Hepatocyte (in vitro differentiated cells): Measurements from ENCODE around the gene FYN.

Experiments used
- CTCF ChIP-seq: fragments of 200-600 bp; sonication (generic); IDR thresholded peaks from 2 replicates; pipeline ENCODE4 v1.5.1; 2016; ENCODE audit warnings: antibody characterized with exemption, mild to moderate bottlenecking; ENCODE audit not compliant: poor library complexity
- EZH2 ChIP-seq: fragments of 200-600 bp; sonication (generic); IDR thresholded peaks from 2 replicates; pipeline ENCODE4 v1.6.1; 2016; ENCODE audit warnings: antibody characterized with exemption, mild to moderate bottlenecking, borderline replicate concordance
- EZH2phosphoT487 ChIP-seq: fragments of 200-600 bp; sonication (generic); IDR thresholded peaks from one replicate; pipeline ENCODE4 v1.6.1; 2018; ENCODE audit warnings: antibody characterized with exemption, mild to moderate bottlenecking, low read depth, moderate library complexity; ENCODE audit not compliant: unreplicated experiment, severe bottlenecking

GRCh38 chr6:111921103-111921502 is 47.9 kb upstream of the FYN start:
- no peak for TF ChIP-seq CTCF
- no peak for TF ChIP-seq EZH2
- TF ChIP-seq EZH2phosphoT487 = no peak
